ENCODE data around the gene PAX2.

Gene PAX2

GRCh38 chr10:100737355-100738054 lies 7.9 kb upstream of the PAX2 start:
- TF ChIP-seq ESRRG (CRISPR knock-in tag; IDR thresholded peaks at IDR 0.05) (no peak), ZC3H10 (CRISPR knock-in tag; IDR thresholded peaks at IDR 0.05) (no peak), CSRNP3 (CRISPR knock-in tag; IDR thresholded peaks at IDR 0.05) (no peak), CREB5 (CRISPR knock-in tag; IDR thresholded peaks at IDR 0.05; ENCODE audit: low read depth) (no peak)
- 0 out of 3 replicates have a peak, but pooled peaks have one; percentile 6 for ATAC-seq

- no peak for ATAC-seq
- no peak for TF ChIP-seq ZNF70 (CRISPR knock-in tag; IDR thresholded peaks at IDR 0.05)
Observed at GRCh38 chr10:100738055-100738827, 7.1 kb upstream of the PAX2 start.

GRCh38 chr10:100739517-100740368 lies 5.6 kb upstream of the PAX2 start:
- ATAC-seq: no peak
- TF ChIP-seq OSR1 (CRISPR knock-in tag; IDR thresholded peaks at IDR 0.05) (no peak), POU6F1 (CRISPR knock-in tag; IDR thresholded peaks at IDR 0.05; ENCODE audit: borderline replicate concordance, low read depth) (no peak), CSDC2 (CRISPR knock-in tag; IDR thresholded peaks at IDR 0.05) (no peak), CREB5 (CRISPR knock-in tag; IDR thresholded peaks at IDR 0.05; ENCODE audit: low read depth) (no peak), ISL1 (CRISPR knock-in tag; IDR thresholded peaks at IDR 0.05) (no peak), ESRRG (CRISPR knock-in tag; IDR thresholded peaks at IDR 0.05) (no peak), ARNTL (CRISPR knock-in tag; IDR thresholded peaks at IDR 0.05; ENCODE audit: borderline replicate concordance, low read depth) (no peak), PPARA (CRISPR knock-in tag; IDR thresholded peaks at IDR 0.05; ENCODE audit: borderline replicate concordance) (no peak), PATZ1 (CRISPR knock-in tag; IDR thresholded peaks at IDR 0.05; ENCODE audit: borderline replicate concordance) (no peak), RARB (CRISPR knock-in tag; IDR thresholded peaks at IDR 0.05) (no peak), ZC3H10 (CRISPR knock-in tag; IDR thresholded peaks at IDR 0.05) (no peak), ZFP30 (CRISPR knock-in tag; IDR thresholded peaks at IDR 0.05) (no peak), CSRNP3 (CRISPR knock-in tag; IDR thresholded peaks at IDR 0.05) (no peak), TSHZ2 (CRISPR knock-in tag; IDR thresholded peaks at IDR 0.05) (no peak), BACH2 (CRISPR knock-in tag; IDR thresholded peaks at IDR 0.05; ENCODE audit: borderline replicate concordance) (no peak), TOX (CRISPR knock-in tag; IDR thresholded peaks at IDR 0.05; ENCODE audit: borderline replicate concordance) (no peak), SNAI2 (CRISPR knock-in tag; IDR thresholded peaks at IDR 0.05) (no peak), ZNF70 (CRISPR knock-in tag; IDR thresholded peaks at IDR 0.05) (no peak), ZFP3 (CRISPR knock-in tag; IDR thresholded peaks at IDR 0.05) (no peak), GLIS3 (CRISPR knock-in tag; IDR thresholded peaks at IDR 0.05) (no peak)

Measured in SK-N-SH treated with all-trans-retinoic acid at 6 μM for 48 hours (cell line).